H1 (cell line): Measurements from ENCODE around the gene CHST8. TPM values are rescaled to one million over a fixed set of nuclear protein-coding genes. Genes with fewer than 3 reads are reported as not detected.
A peak's percentile ranks its signal among the peaks of the same experiment; 100 is the strongest.

Experiments used
- CTCF ChIA-PET: fragments of 300-600 bp; sonication (Branson Sonifier 250); formaldehyde crosslinking; loops from one replicate; lab custom pipeline; 2021; ENCODE audit not compliant: partially characterized antibody; lab: Charles Lee
- POLR2A ChIA-PET: fragments of 300-600 bp; sonication (Branson Sonifier 250); formaldehyde crosslinking; loops from one replicate; lab custom pipeline; 2021; ENCODE audit warnings: inconsistent platforms; ENCODE audit not compliant: partially characterized antibody; lab: Charles Lee
- DNase-seq, 2 experiments: peaks; one replicate each; pipeline versions ENCODE4 v3.0.0 to v3.0.0-alpha.2; 2010 to 2022; ENCODE audit warnings: low spot score in 2 of 2, low read depth in 1 of 2, mixed read lengths in 1 of 2
- FAIRE-seq: peaks from 2 replicates; lab custom pipeline; 2011; peaks lifted over from hg19 to GRCh38; lab: Jason Lieb, UNC
- H2AFZ ChIP-seq: 2 replicates; pipeline ENCODE4 v1.8.1; 2012; ENCODE audit warnings: low read length, inconsistent platforms
- H2AK5ac ChIP-seq: 2 replicates; pipeline ENCODE4 v1.6.1; 2013; ENCODE audit warnings: low read depth, low read length
- H2BK120ac ChIP-seq: replicated peaks from 2 replicates; pipeline ENCODE3; 2013; ENCODE audit warnings: low read depth, low read length, inconsistent platforms
- H2BK12ac ChIP-seq: 2 replicates; pipeline ENCODE4 v1.6.1; 2013; ENCODE audit warnings: low read depth, low read length
- H2BK15ac ChIP-seq: 2 replicates; pipeline ENCODE4 v1.6.1; 2013; ENCODE audit warnings: low read length
- H2BK20ac ChIP-seq: 2 replicates; pipeline ENCODE4 v1.6.1; 2013; ENCODE audit warnings: low read length
- H2BK5ac ChIP-seq: 2 replicates; pipeline ENCODE4 v1.6.1; 2013; ENCODE audit warnings: low read depth, low read length
- H3K14ac ChIP-seq: 2 replicates; pipeline ENCODE4 v1.6.1; 2013; ENCODE audit warnings: inconsistent platforms; ENCODE audit not compliant: insufficient read length
- H3K18ac ChIP-seq: 2 replicates; pipeline ENCODE4 v1.6.1; 2013; ENCODE audit warnings: low read length; ENCODE audit errors: extremely low read depth
- H3K23ac ChIP-seq: 2 replicates; pipeline ENCODE4 v1.6.1; 2013; ENCODE audit warnings: inconsistent platforms; ENCODE audit not compliant: insufficient read length
- H3K23me2 ChIP-seq: 2 replicates; pipeline ENCODE4 v1.6.1; 2013; ENCODE audit warnings: low read depth, low read length
- H3K27ac ChIP-seq: 2 replicates; pipeline ENCODE4 v1.6.1; 2011; ENCODE audit warnings: low read depth, low read length, inconsistent platforms
- H3K27me3 ChIP-seq, 4 experiments: replicated peaks in 1 of 4; 1 replicate in 1 of 4; 2 replicates in 3 of 4; pipeline versions ENCODE4 v1.6.1 to v1.8.1; 2011 to 2013; ENCODE audit warnings: low read length in 3 of 4, mild to moderate bottlenecking in 3 of 4, inconsistent platforms in 2 of 4, mixed read lengths in 2 of 4, moderate library complexity in 1 of 4; ENCODE audit not compliant: control insufficient read depth in 3 of 4, insufficient read depth in 3 of 4; ENCODE audit errors: extremely low read depth in 1 of 4
- H3K36me3 ChIP-seq, 4 experiments: 2 replicates each; pipeline versions ENCODE4 v1.6.1 to v1.8.1; 2011 to 2013; ENCODE audit warnings: mild to moderate bottlenecking in 4 of 4, low read length in 3 of 4, moderate library complexity in 2 of 4, control low read depth in 1 of 4, inconsistent platforms in 1 of 4; ENCODE audit not compliant: insufficient read depth in 4 of 4, control insufficient read depth in 2 of 4
- H3K4ac ChIP-seq: replicated peaks from 2 replicates; pipeline ENCODE3; 2013; ENCODE audit warnings: low read length, low read depth, mixed read lengths, inconsistent platforms; ENCODE audit not compliant: insufficient read length
- H3K4me1 ChIP-seq, 4 experiments: replicated peaks in 1 of 4; 1 replicate in 1 of 4; 2 replicates in 3 of 4; pipeline versions ENCODE4 v1.6.1 to v1.8.1; 2011 to 2013; ENCODE audit warnings: low read length in 3 of 4, inconsistent platforms in 2 of 4, mixed read lengths in 1 of 4; ENCODE audit not compliant: insufficient read depth in 4 of 4, control insufficient read depth in 3 of 4
- H3K4me2 ChIP-seq, 2 experiments: 2 replicates each; pipeline versions ENCODE4 v1.6.1 to v1.8.1; 2011 to 2013; ENCODE audit warnings: low read depth in 2 of 2, low read length in 2 of 2, control low read depth in 1 of 2, inconsistent platforms in 1 of 2, mild to moderate bottlenecking in 1 of 2; ENCODE audit not compliant: insufficient read depth in 1 of 2
- H3K4me3 ChIP-seq, 4 experiments: fragments of 200-600, 300-600 bp in 1 of 4; sonication (generic), shearing (Covaris generic), sonication (Bioruptor Twin) in 1 of 4; 2 replicates each; pipeline versions ENCODE4 v1.5.1 to v1.8.1; 2011 to 2016; ENCODE audit warnings: low read length in 4 of 4, low read depth in 3 of 4, control low read depth in 2 of 4, inconsistent platforms in 2 of 4, mild to moderate bottlenecking in 2 of 4, mixed read lengths in 1 of 4, moderate library complexity in 1 of 4; ENCODE audit not compliant: insufficient read depth in 2 of 4; ENCODE audit errors: extremely low read depth in 1 of 4
- H3K56ac ChIP-seq: replicated peaks from 2 replicates; pipeline ENCODE3; 2013; ENCODE audit warnings: low read depth, mild to moderate bottlenecking, mixed read lengths, low read length, inconsistent platforms; ENCODE audit not compliant: insufficient read length
- H3K79me1 ChIP-seq: 2 replicates; pipeline ENCODE4 v1.6.1; 2013; ENCODE audit warnings: low read depth, low read length, control low read depth
- H3K79me2 ChIP-seq, 2 experiments: 2 replicates each; pipeline versions ENCODE4 v1.6.1 to v1.8.1; 2012 to 2013; ENCODE audit warnings: low read length in 2 of 2, mild to moderate bottlenecking in 2 of 2, inconsistent platforms in 1 of 2; ENCODE audit not compliant: insufficient read depth in 2 of 2, control insufficient read depth in 1 of 2
- H3K9ac ChIP-seq, 4 experiments: replicated peaks in 1 of 4; 1 replicate in 1 of 4; 2 replicates in 3 of 4; pipeline versions ENCODE4 v1.6.1 to v1.8.1; 2011 to 2013; ENCODE audit warnings: low read depth in 3 of 4, low read length in 3 of 4, control low read depth in 2 of 4, mild to moderate bottlenecking in 2 of 4, moderate library complexity in 2 of 4, inconsistent platforms in 1 of 4; ENCODE audit errors: extremely low read depth in 1 of 4
- H3K9me3 ChIP-seq, 2 experiments: 2 replicates each; pipeline versions ENCODE4 v1.6.1 to v1.8.1; 2012 to 2013; ENCODE audit warnings: mild to moderate bottlenecking in 2 of 2, moderate library complexity in 2 of 2, control low read depth in 1 of 2, inconsistent platforms in 1 of 2, low read depth in 1 of 2, low read length in 1 of 2, mixed read lengths in 1 of 2; ENCODE audit not compliant: insufficient read depth in 2 of 2
- H4K20me1 ChIP-seq, 2 experiments: replicated peaks in 1 of 2; 2 replicates each; pipeline versions ENCODE3 to v1.8.1; 2011 to 2013; ENCODE audit warnings: inconsistent platforms in 2 of 2, low read length in 2 of 2, mild to moderate bottlenecking in 1 of 2; ENCODE audit not compliant: insufficient read depth in 2 of 2, control insufficient read depth in 1 of 2
- H4K5ac ChIP-seq: 2 replicates; pipeline ENCODE4 v1.6.1; 2013; ENCODE audit warnings: low read length, low read depth, mixed read lengths, inconsistent platforms; ENCODE audit not compliant: insufficient read length
- H4K8ac ChIP-seq: 2 replicates; pipeline ENCODE4 v1.8.0; 2013; ENCODE audit warnings: mild to moderate bottlenecking, moderate library complexity, low read length, inconsistent platforms; ENCODE audit not compliant: insufficient read depth; ENCODE audit errors: extremely low read depth
- H4K91ac ChIP-seq: replicated peaks from 2 replicates; pipeline ENCODE3; 2013; ENCODE audit warnings: low read length, mixed read lengths, inconsistent platforms; ENCODE audit not compliant: insufficient read length
- ASH2L ChIP-seq: fragments of 200-600, 300-600 bp; sonication (generic); IDR thresholded peaks from one replicate; pipeline ENCODE4 v1.7.1; 2017; ENCODE audit warnings: low read length
- CREB1 ChIP-seq: IDR thresholded peaks from 2 replicates; pipeline ENCODE4 v1.6.1; 2012; ENCODE audit warnings: inconsistent platforms
- NANOG ChIP-seq: IDR thresholded peaks from 2 replicates; pipeline ENCODE4 v1.6.1; 2011; ENCODE audit warnings: low read length, low read depth, mild to moderate bottlenecking, inconsistent platforms; ENCODE audit not compliant: insufficient read depth, poor library complexity, severe bottlenecking
- SP2 ChIP-seq: IDR thresholded peaks from 2 replicates; pipeline ENCODE4 v1.6.1; 2012; ENCODE audit warnings: mild to moderate bottlenecking, low read length, inconsistent platforms
- TCF12 ChIP-seq: IDR thresholded peaks from 2 replicates; pipeline ENCODE4 v1.6.1; 2011; ENCODE audit warnings: low read depth, mild to moderate bottlenecking, low read length
- WGBS, 2 experiments: shearing (Covaris generic) in 1 of 2; methylation state at CpG; one replicate each; pipeline versions ENCODE4 v1.1.6 to v1.1.7; 2013 to 2015; ENCODE audit warnings: low lambda C conversion rate in 2 of 2, mixed read lengths in 2 of 2, inconsistent platforms in 1 of 2, low coverage in 1 of 2, missing lambda C conversion rate in 1 of 2; ENCODE audit not compliant: insufficient replicate concordance in 2 of 2, insufficient coverage in 1 of 2, insufficient read length in 1 of 2; ENCODE audit errors: extremely low coverage in 1 of 2, missing lambda C conversion rate in 1 of 2; 5-methylcytosine and 5-hydroxymethylcytosine counted together
- polyA plus RNA-seq, 7 experiments: library from polyadenylated mRNA; depleted of rRNA in 3 of 7; stranded (reverse) in 5 of 7; unstranded in 2 of 7; fragments of >200 nt in 5 of 7; fragments of 200-250 nt in 2 of 7; gene quantifications; 1 replicate in 5 of 7; 2 replicates in 1 of 7; 4 replicates in 1 of 7; pipeline versions ENCODE4 v1.2.1 to v1.2.3, GENCODE V29; 2011 to 2013; ENCODE audit warnings: missing spikeins in 2 of 7, mixed read lengths in 2 of 7
- total RNA-seq: library from RNA; stranded (reverse); fragmentation: NEBNext Ultra II Directional; extraction: Animal tissue kit (Norgen Biotek cat#: 25700); gene quantifications from 2 replicates; pipeline ENCODE4 v1.2.1, GENCODE V29; 2021
- TF ChIP-seq, protein P1 (sequence below): IDR thresholded peaks from 2 replicates; pipeline ENCODE4 v1.6.1; 2012; ENCODE audit warnings: inconsistent platforms

The CHST8 gene
- total and polyA plus RNA-seq, 2 of the 8 experiments (the other 6 are each of a cell fraction or from before 2014, with no cell fraction given), result 10.8 to 28.2 TPM

DNA sequence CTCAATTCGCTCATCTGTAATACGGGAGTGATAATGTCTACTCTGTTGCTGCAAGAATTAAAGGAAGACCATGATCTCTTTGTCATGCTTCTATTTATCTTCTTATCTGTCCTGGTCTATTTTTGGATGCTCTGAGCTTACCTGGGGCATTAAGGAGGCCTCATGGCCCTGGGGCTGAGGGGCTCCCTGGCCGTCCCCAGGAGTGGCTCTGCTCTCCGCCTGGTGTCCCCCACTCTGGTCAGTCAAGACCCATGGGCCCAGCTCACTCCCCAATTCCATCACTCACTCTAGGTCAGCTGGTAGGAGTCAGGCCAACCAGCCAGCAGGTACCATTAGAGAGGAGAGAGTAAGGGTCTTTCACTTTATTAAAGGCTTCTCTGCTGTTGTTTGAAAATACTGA, 1.1 kb upstream of the CHST8 start:
- Histone ChIP-seq H2BK5ac (no peak overlapping the region), H2AK5ac (no peak overlapping the region), H2BK20ac (no peak overlapping the region), H2BK12ac (peak overlapping the region; percentile 39; the same call in 1 of the 2 replicates), H3K79me1 (no peaks in the 10 kb centered on the region), H3K23me2 (peaks cover 22% of the 10 kb centered on the region; the same call in 1 of the 2 replicates), H3K36me3 (no peaks in the 10 kb centered on the region), H3K23ac (no peak overlapping the region), H3K27ac (no peak overlapping the region), H2BK15ac (no peak overlapping the region), H4K91ac (no peak overlapping the region), H3K9me3 (no peaks in the 10 kb centered on the region), H4K20me1 (peaks cover 2 to 13% of the 10 kb centered on the region in 2 experiments), H3K18ac (no peak overlapping the region), H3K4me2 (peak overlapping the region in 1 of 2 experiments; percentile 74; a peak in 1 of 4 replicates), H3K9ac (no peak overlapping the region), H3K14ac (no peak overlapping the region), H2BK120ac (no peak overlapping the region), H3K27me3 (peaks cover 15 to 56% (median 45%) of the 10 kb centered on the region in 4 experiments), H2AFZ (0 out of 2 replicates have a peak overlapping the region, but pooled peaks have one; percentile 74), H4K5ac (no peak overlapping the region), H3K4ac (no peak overlapping the region), H4K8ac (no peak overlapping the region), H3K4me3 (no peak overlapping the region)
- 90% methylated on average over 4 of the region's 4 CpGs; no CpG with 5 or more reads in 1 of the 2 experiments for WGBS, 2 experiments
- ChIA-PET CTCF (interaction anchor here (0.7 to 2.3 kb wide), 8 partner anchors 54 to 205 kb away, joined by 3 to 6 read pairs (median 4); no protein-coding TSS in a partner anchor), POLR2A (interaction anchor here (0.9 to 3.9 kb wide), 5 partner anchors 9 to 99 kb away, joined by 3 to 19 read pairs (median 3); partner anchors contain the start of gene PEPD)
- no peak for FAIRE-seq
- TF ChIP-seq ASH2L, result no peak
- TF ChIP-seq TCF12, result no peak
- no peak for TF ChIP-seq CREB1
- TF ChIP-seq NANOG, result no peak
- no peak for TF ChIP-seq SP2
- TF ChIP-seq, protein P1, sequence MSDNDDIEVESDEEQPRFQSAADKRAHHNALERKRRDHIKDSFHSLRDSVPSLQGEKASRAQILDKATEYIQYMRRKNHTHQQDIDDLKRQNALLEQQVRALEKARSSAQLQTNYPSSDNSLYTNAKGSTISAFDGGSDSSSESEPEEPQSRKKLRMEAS, result no peak
- TF ChIP-seq, all 59 proteins: peak for 0
- Histone ChIP-seq H3K79me2 (no peaks in the 10 kb centered on the region), H3K4me1 (peaks cover 4 to 13% (median 8%) of the 10 kb centered on the region in 4 experiments), H3K56ac (no peak overlapping the region)
- no peak for DNase-seq
